Fibroblast of lung (primary cell): ENCODE measurements around the gene AGBL1. TPM values are rescaled to one million over a fixed set of nuclear protein-coding genes. Genes with fewer than 3 reads are reported as not detected.

Experiments used
- DNase-seq, 2 donors: peaks; one replicate each; pipeline versions ENCODE4 v3.0.0 to v3.0.0-alpha.2; 2010; ENCODE audit warnings: low read depth in 2 of 2
- H2AFZ ChIP-seq: 2 replicates; pipeline ENCODE4 v1.5.1; 2012; ENCODE audit warnings: low read length, control low read depth, inconsistent platforms
- H3K27ac ChIP-seq: 2 replicates; pipeline ENCODE4 v1.5.1; 2011; ENCODE audit warnings: low read length, control low read depth; ENCODE audit not compliant: insufficient read depth
- H3K27me3 ChIP-seq: 2 replicates; pipeline ENCODE4 v1.5.1; 2011; ENCODE audit warnings: mild to moderate bottlenecking, low read length; ENCODE audit not compliant: control insufficient read depth, insufficient read depth
- H3K36me3 ChIP-seq: 2 replicates; pipeline ENCODE4 v1.5.1; 2011; ENCODE audit warnings: low read length; ENCODE audit not compliant: control insufficient read depth, insufficient read depth
- H3K4me1 ChIP-seq: 2 replicates; pipeline ENCODE4 v1.5.1; 2011; ENCODE audit warnings: low read length; ENCODE audit not compliant: control insufficient read depth, insufficient read depth; ENCODE audit errors: extremely low read depth
- H3K4me2 ChIP-seq: 2 replicates; pipeline ENCODE4 v1.5.1; 2011; ENCODE audit warnings: low read length, control low read depth; ENCODE audit not compliant: insufficient read depth; ENCODE audit errors: extremely low read depth
- H3K4me3 ChIP-seq, 4 experiments: fragments of 200-600 bp in 1 of 4; sonication (generic) in 1 of 4; replicated peaks in 1 of 4; 2 replicates each; pipeline ENCODE4 v1.5.1; 2011 to 2016; ENCODE audit warnings: low read length in 4 of 4, low read depth in 3 of 4, mild to moderate bottlenecking in 3 of 4, control low read depth in 2 of 4, inconsistent platforms in 1 of 4, mixed read lengths in 1 of 4; ENCODE audit not compliant: insufficient read depth in 1 of 4; ENCODE audit errors: control extremely low read depth in 1 of 4
- H3K79me2 ChIP-seq: 2 replicates; pipeline ENCODE4 v1.5.1; 2012; ENCODE audit warnings: mild to moderate bottlenecking, low read length, inconsistent platforms; ENCODE audit not compliant: control insufficient read depth, insufficient read depth
- H3K9ac ChIP-seq: 2 replicates; pipeline ENCODE4 v1.5.1; 2011; ENCODE audit warnings: mild to moderate bottlenecking, low read length, control low read depth; ENCODE audit not compliant: insufficient read depth
- H3K9me3 ChIP-seq: 2 replicates; pipeline ENCODE4 v1.5.1; 2012; ENCODE audit warnings: low read depth, low read length; ENCODE audit not compliant: control insufficient read depth, insufficient read depth
- H4K20me1 ChIP-seq: 2 replicates; pipeline ENCODE4 v1.5.1; 2011; ENCODE audit warnings: low read length; ENCODE audit not compliant: control insufficient read depth, insufficient read depth; ENCODE audit errors: extremely low read depth
- EZH2 ChIP-seq: IDR thresholded peaks from 2 replicates; pipeline ENCODE4 v1.5.1; 2012; ENCODE audit warnings: low read length, control low read depth, mild to moderate bottlenecking; ENCODE audit errors: missing control alignments
- polyA plus RNA-seq, 2 donors: library from polyadenylated mRNA; depleted of rRNA in 1 of 2; stranded (reverse) in 1 of 2; unstranded in 1 of 2; fragments of >200 nt; gene quantifications; 2 replicates each; pipeline ENCODE4 v1.2.1, GENCODE V29; 2011 to 2012; ENCODE audit warnings: missing spikeins in 1 of 2
- total RNA-seq: library from RNA; depleted of rRNA; stranded (reverse); fragments of >200 nt; gene quantifications from 2 replicates; pipeline ENCODE4 v1.2.1, GENCODE V29; 2014
- TF ChIP-seq, protein P1 (sequence below), 2 donors: IDR thresholded peaks in 1 of 2; conservative IDR thresholded peaks in 1 of 2; 1 replicate in 1 of 2; 2 replicates in 1 of 2; pipeline ENCODE4 v1.5.1; 2011 to 2012; ENCODE audit warnings: low read length in 2 of 2, control low read depth in 1 of 2, inconsistent platforms in 1 of 2, low read depth in 1 of 2, mild to moderate bottlenecking in 1 of 2

The AGBL1 gene
- total and polyA plus RNA-seq, 2 donors (not counting 1 experiment from before 2014, with no cell fraction given): not detected

DNA sequence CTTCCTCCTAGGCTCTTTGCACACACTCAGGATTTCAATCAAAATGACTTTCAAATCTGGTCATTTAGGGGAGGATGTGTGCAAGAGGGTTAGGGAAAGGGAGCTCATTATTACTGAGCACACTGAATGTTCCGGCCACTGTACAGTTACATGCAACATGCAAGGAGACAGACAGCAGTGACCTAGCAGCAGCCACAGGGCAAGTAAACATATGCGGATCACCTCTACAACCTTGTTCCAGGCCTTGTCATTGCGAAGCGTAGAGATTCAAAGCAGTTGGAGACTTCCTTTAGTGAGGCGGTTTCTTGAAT is 837.6 kb downstream of the AGBL1 start:
- Histone ChIP-seq H3K4me2 (no peak overlapping the region), H3K9ac (no peak overlapping the region), H3K79me2 (no peaks in the 10 kb centered on the region), H3K36me3 (no peaks in the 10 kb centered on the region), H2AFZ (no peak overlapping the region), H3K9me3 (no peaks in the 10 kb centered on the region), H3K4me3 (no peak overlapping the region), H3K27ac (no peak overlapping the region), H3K4me1 (no peaks in the 10 kb centered on the region), H3K27me3 (no peaks in the 10 kb centered on the region), H4K20me1 (no peaks in the 10 kb centered on the region)
- TF ChIP-seq, protein P1, sequence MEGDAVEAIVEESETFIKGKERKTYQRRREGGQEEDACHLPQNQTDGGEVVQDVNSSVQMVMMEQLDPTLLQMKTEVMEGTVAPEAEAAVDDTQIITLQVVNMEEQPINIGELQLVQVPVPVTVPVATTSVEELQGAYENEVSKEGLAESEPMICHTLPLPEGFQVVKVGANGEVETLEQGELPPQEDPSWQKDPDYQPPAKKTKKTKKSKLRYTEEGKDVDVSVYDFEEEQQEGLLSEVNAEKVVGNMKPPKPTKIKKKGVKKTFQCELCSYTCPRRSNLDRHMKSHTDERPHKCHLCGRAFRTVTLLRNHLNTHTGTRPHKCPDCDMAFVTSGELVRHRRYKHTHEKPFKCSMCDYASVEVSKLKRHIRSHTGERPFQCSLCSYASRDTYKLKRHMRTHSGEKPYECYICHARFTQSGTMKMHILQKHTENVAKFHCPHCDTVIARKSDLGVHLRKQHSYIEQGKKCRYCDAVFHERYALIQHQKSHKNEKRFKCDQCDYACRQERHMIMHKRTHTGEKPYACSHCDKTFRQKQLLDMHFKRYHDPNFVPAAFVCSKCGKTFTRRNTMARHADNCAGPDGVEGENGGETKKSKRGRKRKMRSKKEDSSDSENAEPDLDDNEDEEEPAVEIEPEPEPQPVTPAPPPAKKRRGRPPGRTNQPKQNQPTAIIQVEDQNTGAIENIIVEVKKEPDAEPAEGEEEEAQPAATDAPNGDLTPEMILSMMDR (conservative IDR thresholded peaks at IDR 0.05 in 1 of 2, IDR thresholded peaks at IDR 0.05 in 1 of 2; ENCODE audit: low read depth in 1 of 2, low read length in 2 of 2): no peak
- TF ChIP-seq EZH2: no peak
- no peak for DNase-seq

DNA sequence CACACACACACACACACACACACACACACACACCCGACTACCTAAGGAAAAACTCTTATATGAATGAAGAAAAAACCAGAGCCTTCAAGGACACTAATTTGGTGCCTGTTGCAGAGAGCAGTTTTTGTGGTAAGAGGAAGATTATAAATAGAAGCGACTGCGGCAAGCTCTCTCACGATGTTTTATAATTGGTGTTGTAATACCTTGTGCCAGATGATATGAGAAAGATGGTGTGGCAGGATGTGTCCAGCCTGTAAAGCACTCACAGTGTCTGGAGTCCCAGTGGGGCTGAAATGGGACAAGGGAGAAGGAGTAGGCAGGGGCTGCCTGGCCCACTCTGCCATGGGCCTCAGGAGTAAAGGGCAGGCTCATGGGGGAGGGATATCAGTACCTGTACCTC is 839.9 kb downstream of the AGBL1 start:
- Histone ChIP-seq H3K79me2 (no peaks in the 10 kb centered on the region), H3K9me3 (no peaks in the 10 kb centered on the region), H2AFZ (no peak overlapping the region), H3K36me3 (no peaks in the 10 kb centered on the region), H3K4me3 (no peak overlapping the region), H3K9ac (no peak overlapping the region), H4K20me1 (no peaks in the 10 kb centered on the region), H3K27me3 (no peaks in the 10 kb centered on the region), H3K27ac (no peak overlapping the region), H3K4me2 (no peak overlapping the region), H3K4me1 (no peaks in the 10 kb centered on the region)
- DNase-seq: peak in 1 of 2 donors; percentile 6
- TF ChIP-seq, protein P1 (conservative IDR thresholded peaks at IDR 0.05 in 1 of 2, IDR thresholded peaks at IDR 0.05 in 1 of 2; ENCODE audit: low read depth in 1 of 2, low read length in 2 of 2): no peak
- no peak for TF ChIP-seq EZH2

DNA sequence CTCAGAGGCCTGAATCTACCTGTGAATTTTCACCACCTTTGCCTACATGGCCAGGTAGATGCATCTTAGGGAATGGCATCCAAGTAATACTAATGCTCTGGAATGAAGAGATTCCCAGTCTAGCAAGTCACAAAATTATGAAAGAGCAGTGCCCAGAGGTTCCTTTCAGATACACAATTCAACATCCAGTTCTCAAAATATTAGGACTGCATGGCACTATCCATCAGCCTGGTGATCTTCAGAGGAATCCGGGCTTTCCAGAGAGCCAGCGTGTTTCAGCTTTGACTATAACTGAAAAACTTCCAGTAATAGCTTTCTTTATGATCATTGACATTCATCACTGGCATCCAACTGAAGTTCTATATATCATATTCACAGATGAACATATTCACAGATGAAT is 849.8 kb downstream of the AGBL1 start:
- Histone ChIP-seq H3K79me2 (no peaks in the 10 kb centered on the region), H3K4me2 (no peak overlapping the region), H3K9ac (no peak overlapping the region), H4K20me1 (no peaks in the 10 kb centered on the region), H3K36me3 (no peaks in the 10 kb centered on the region), H3K27me3 (no peaks in the 10 kb centered on the region), H3K27ac (no peak overlapping the region), H2AFZ (no peak overlapping the region), H3K9me3 (no peaks in the 10 kb centered on the region), H3K4me1 (no peaks in the 10 kb centered on the region), H3K4me3 (no peak overlapping the region)
- no peak for DNase-seq
- TF ChIP-seq EZH2: no peak
- TF ChIP-seq, protein P1 (conservative IDR thresholded peaks at IDR 0.05 in 1 of 2, IDR thresholded peaks at IDR 0.05 in 1 of 2; ENCODE audit: low read depth in 1 of 2, low read length in 2 of 2): no peak
